Astrocyte of the cerebellum (primary cell): ENCODE data around the gene WTAP.

Experiments
- DNase-seq: peaks from one replicate; pipeline ENCODE4 v3.0.0-alpha.2; 2011; ENCODE audit warnings: low read depth
- H3K4me3 ChIP-seq: 2 replicates; pipeline ENCODE4 v1.5.1; 2011; ENCODE audit warnings: mild to moderate bottlenecking, low read depth, low read length, moderate library complexity
- CTCF ChIP-seq: IDR thresholded peaks from 2 replicates; pipeline ENCODE4 v1.5.1; 2012; ENCODE audit warnings: low read length, low read depth, moderate library complexity, mild to moderate bottlenecking; ENCODE audit errors: missing control alignments
- in situ Hi-C: cut with HindIII; loops from 2 replicates; pipeline ENCODE4 v1.10.0; 2017; ENCODE audit warnings: low sequenced_read_pairs

The WTAP gene

GRCh38 chr6:159804504-159804903, 77.2 kb downstream of the WTAP start:
- in situ Hi-C loops = no loop called here
- no peak for DNase-seq
- no peak for TF ChIP-seq CTCF
- H3K4me3 ChIP-seq = no peak overlapping the region

GRCh38 chr6:159805440-159806020, 78.2 kb downstream of the WTAP start:
- TF ChIP-seq CTCF = no peak
- no peak for DNase-seq
- no peak overlapping the region for H3K4me3 ChIP-seq
- in situ Hi-C loops = no loop called here
